Keratinocyte (primary cell): ENCODE results near the gene ZBTB20. TPM values are rescaled to one million over a fixed set of nuclear protein-coding genes. Genes with fewer than 3 reads are reported as not detected.

ENCODE experiments used
- DNase-seq: peaks from one replicate; pipeline ENCODE4 v3.0.0-alpha.2; 2011; ENCODE audit warnings: low read depth, missing footprints, low spot score
- FAIRE-seq: peaks from 2 replicates; lab custom pipeline; 2011; peaks lifted over from hg19 to GRCh38; lab: Jason Lieb, UNC
- H2AFZ ChIP-seq: 2 replicates; pipeline ENCODE4 v1.6.0; 2012; ENCODE audit warnings: low read length, control low read depth, inconsistent platforms; ENCODE audit not compliant: control insufficient read depth
- H3K27ac ChIP-seq: 2 replicates; pipeline ENCODE4 v1.5.1; 2011; ENCODE audit warnings: low read length; ENCODE audit not compliant: control insufficient read depth, insufficient read depth
- H3K27me3 ChIP-seq: 3 replicates; pipeline ENCODE4 v1.6.0; 2011; ENCODE audit warnings: low read length; ENCODE audit not compliant: control insufficient read depth, insufficient read depth; ENCODE audit errors: extremely low read depth
- H3K36me3 ChIP-seq, 2 experiments: 2 replicates in 1 of 2; 3 replicates in 1 of 2; pipeline ENCODE4 v1.5.1; 2011; ENCODE audit warnings: low read length in 2 of 2, mild to moderate bottlenecking in 1 of 2; ENCODE audit not compliant: control insufficient read depth in 2 of 2, insufficient read depth in 2 of 2; ENCODE audit errors: extremely low read depth in 1 of 2
- H3K4me1 ChIP-seq: 3 replicates; pipeline ENCODE4 v1.5.1; 2011; ENCODE audit warnings: low read length; ENCODE audit not compliant: control insufficient read depth, insufficient read depth; ENCODE audit errors: extremely low read depth
- H3K4me2 ChIP-seq: 3 replicates; pipeline ENCODE4 v1.6.0; 2011; ENCODE audit warnings: low read depth, low read length; ENCODE audit not compliant: control insufficient read depth, insufficient read depth; ENCODE audit errors: extremely low read depth
- H3K4me3 ChIP-seq, 3 experiments: fragments of 200-600 bp in 1 of 3; sonication (generic) in 1 of 3; 2 replicates in 2 of 3; 3 replicates in 1 of 3; pipeline ENCODE4 v1.5.1; 2011 to 2016; ENCODE audit warnings: low read length in 3 of 3, mild to moderate bottlenecking in 3 of 3, control low read depth in 2 of 3, inconsistent platforms in 1 of 3, low read depth in 1 of 3, mixed read lengths in 1 of 3, mixed run types in 1 of 3, moderate library complexity in 1 of 3; ENCODE audit not compliant: control insufficient read depth in 2 of 3, insufficient read depth in 2 of 3; ENCODE audit errors: extremely low read depth in 1 of 3
- H3K79me2 ChIP-seq: 2 replicates; pipeline ENCODE4 v1.6.0; 2012; ENCODE audit warnings: low read length; ENCODE audit not compliant: control insufficient read depth, insufficient read depth
- H3K9ac ChIP-seq: 3 replicates; pipeline ENCODE4 v1.6.0; 2011; ENCODE audit warnings: low read length; ENCODE audit not compliant: control insufficient read depth, insufficient read depth; ENCODE audit errors: extremely low read depth
- H3K9me1 ChIP-seq: 3 replicates; pipeline ENCODE4 v1.6.0; 2011; ENCODE audit warnings: low read length; ENCODE audit not compliant: control insufficient read depth, insufficient read depth; ENCODE audit errors: extremely low read depth
- H3K9me3 ChIP-seq: 2 replicates; pipeline ENCODE4 v1.5.1; 2012; ENCODE audit warnings: low read depth, low read length; ENCODE audit not compliant: control insufficient read depth
- H4K20me1 ChIP-seq: 3 replicates; pipeline ENCODE4 v1.6.0; 2011; ENCODE audit warnings: low read length; ENCODE audit not compliant: control insufficient read depth, insufficient read depth; ENCODE audit errors: extremely low read depth
- EZH2 ChIP-seq: IDR thresholded peaks from one replicate; pipeline ENCODE4 v1.6.1; 2012; ENCODE audit warnings: inconsistent platforms, mild to moderate bottlenecking, low read length, moderate library complexity
- dilution Hi-C: fragments of 300-500 bp; cut with MboI; formaldehyde crosslinking; loops from one replicate; pipeline ENCODE4 v1.7.0; 2020; ENCODE audit warnings: low sequenced_read_pairs; ENCODE audit not compliant: extremely low pct_ligation_motif_present
- polyA plus RNA-seq, 5 experiments: library from polyadenylated mRNA; depleted of rRNA in 3 of 5; stranded (reverse) in 3 of 5; stranded (forward) in 1 of 5; unstranded in 1 of 5; fragments of >200 nt; gene quantifications; 1 replicate in 1 of 5; 2 replicates in 3 of 5; 3 replicates in 1 of 5; pipeline versions ENCODE4 v1.2.1 to v1.2.3, GENCODE V29; 2011 to 2012; ENCODE audit warnings: missing spikeins in 2 of 5, low read depth in 1 of 5, low replicate concordance in 1 of 5
- TF ChIP-seq, protein P1 (sequence below), 3 experiments: IDR thresholded peaks in 1 of 3; conservative IDR thresholded peaks in 1 of 3; optimal IDR thresholded peaks in 1 of 3; 2 replicates in 2 of 3; 3 replicates in 1 of 3; pipeline versions ENCODE3 to v1.5.1; 2011; ENCODE audit warnings: low read length in 3 of 3, mild to moderate bottlenecking in 3 of 3, moderate library complexity in 2 of 3, control low read depth in 1 of 3, inconsistent platforms in 1 of 3; ENCODE audit not compliant: insufficient read depth in 2 of 3; ENCODE audit errors: extremely low read depth in 1 of 3

Gene ZBTB20
- polyA plus RNA-seq, 1 donor (not counting 4 experiments of a cell fraction or from before 2014, with no cell fraction given) = 0.52 TPM

- no peak overlapping the region for H3K9ac ChIP-seq
- no peak for TF ChIP-seq EZH2
- TF ChIP-seq, protein P1, sequence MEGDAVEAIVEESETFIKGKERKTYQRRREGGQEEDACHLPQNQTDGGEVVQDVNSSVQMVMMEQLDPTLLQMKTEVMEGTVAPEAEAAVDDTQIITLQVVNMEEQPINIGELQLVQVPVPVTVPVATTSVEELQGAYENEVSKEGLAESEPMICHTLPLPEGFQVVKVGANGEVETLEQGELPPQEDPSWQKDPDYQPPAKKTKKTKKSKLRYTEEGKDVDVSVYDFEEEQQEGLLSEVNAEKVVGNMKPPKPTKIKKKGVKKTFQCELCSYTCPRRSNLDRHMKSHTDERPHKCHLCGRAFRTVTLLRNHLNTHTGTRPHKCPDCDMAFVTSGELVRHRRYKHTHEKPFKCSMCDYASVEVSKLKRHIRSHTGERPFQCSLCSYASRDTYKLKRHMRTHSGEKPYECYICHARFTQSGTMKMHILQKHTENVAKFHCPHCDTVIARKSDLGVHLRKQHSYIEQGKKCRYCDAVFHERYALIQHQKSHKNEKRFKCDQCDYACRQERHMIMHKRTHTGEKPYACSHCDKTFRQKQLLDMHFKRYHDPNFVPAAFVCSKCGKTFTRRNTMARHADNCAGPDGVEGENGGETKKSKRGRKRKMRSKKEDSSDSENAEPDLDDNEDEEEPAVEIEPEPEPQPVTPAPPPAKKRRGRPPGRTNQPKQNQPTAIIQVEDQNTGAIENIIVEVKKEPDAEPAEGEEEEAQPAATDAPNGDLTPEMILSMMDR (optimal IDR thresholded peaks at IDR 0.05 in 1 of 3, IDR thresholded peaks at IDR 0.05 in 1 of 3, conservative IDR thresholded peaks at IDR 0.05 in 1 of 3; ENCODE audit: extremely low read depth in 1 of 3, insufficient read depth in 2 of 3, low read length in 3 of 3) = no peak
- no peak overlapping the region for H3K27ac ChIP-seq
- dilution Hi-C loops = no loop called here
- no peak for DNase-seq
- H3K27me3 ChIP-seq = no peaks in the 10 kb centered on the region
- no peaks in the 10 kb centered on the region for H3K9me3 ChIP-seq
- no peaks in the 10 kb centered on the region for H3K9me1 ChIP-seq
- H3K79me2 ChIP-seq = no peaks in the 10 kb centered on the region
- no peak overlapping the region for H3K4me2 ChIP-seq
- no peak overlapping the region for H3K4me3 ChIP-seq
- H3K36me3 ChIP-seq = no peaks in the 10 kb centered on the region
- H3K4me1 ChIP-seq = peaks cover 2% of the 10 kb centered on the region
- no peaks in the 10 kb centered on the region for H4K20me1 ChIP-seq
- FAIRE-seq = no peak
- no peak overlapping the region for H2AFZ ChIP-seq
Observed at GRCh38 chr3:114404590-114404989, 742.5 kb downstream of the ZBTB20 start.

- Histone ChIP-seq H3K9ac (no peak overlapping the region), H3K36me3 (no peaks in the 10 kb centered on the region), H3K4me3 (no peak overlapping the region), H3K27me3 (no peaks in the 10 kb centered on the region), H2AFZ (no peak overlapping the region), H3K27ac (no peak overlapping the region), H3K9me3 (no peaks in the 10 kb centered on the region), H3K4me2 (no peak overlapping the region), H3K79me2 (no peaks in the 10 kb centered on the region), H4K20me1 (no peaks in the 10 kb centered on the region), H3K4me1 (peaks cover 2% of the 10 kb centered on the region), H3K9me1 (no peaks in the 10 kb centered on the region)
- no peak for TF ChIP-seq EZH2
- TF ChIP-seq, protein P1 (optimal IDR thresholded peaks at IDR 0.05 in 1 of 3, IDR thresholded peaks at IDR 0.05 in 1 of 3, conservative IDR thresholded peaks at IDR 0.05 in 1 of 3; ENCODE audit: extremely low read depth in 1 of 3, insufficient read depth in 2 of 3, low read length in 3 of 3) = no peak
- dilution Hi-C loops = no loop called here
- no peak for DNase-seq
- no peak for FAIRE-seq
Observed at GRCh38 chr3:114402838-114403237, 744.2 kb downstream of the ZBTB20 start.
